Measurements from ENCODE around the gene ATG7. TPM values are rescaled to one million over a fixed set of nuclear protein-coding genes. Genes with fewer than 3 reads are reported as not detected.

Gene ATG7
- total and polyA plus RNA-seq, 10 of the 15 experiments (the other 5 are each of a cell fraction or from before 2014, with no cell fraction given), result 13.5 to 49.5 (median 26.4) TPM

DNA sequence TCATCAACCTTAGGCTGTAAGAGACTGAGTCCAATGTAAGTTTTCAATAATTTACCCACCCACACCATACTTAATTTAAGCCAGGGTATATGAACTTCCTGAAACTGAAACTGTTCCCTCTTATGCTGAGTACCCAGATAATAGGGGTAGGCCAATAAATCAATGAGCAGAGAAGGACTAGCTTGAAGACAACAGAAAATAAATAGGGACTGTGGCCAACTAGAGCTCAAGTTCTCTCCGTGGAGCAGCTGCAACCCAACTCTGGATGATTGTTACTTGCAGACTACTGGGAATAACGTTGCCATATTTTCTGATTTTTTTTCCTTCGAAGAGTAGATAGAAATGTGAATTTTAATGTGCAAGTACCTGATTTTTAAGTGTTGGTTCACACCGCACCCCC is 128.0 kb downstream of the ATG7 start:
- FAIRE-seq (no peak), DNase-seq (ENCODE audit: low read depth, low spot score) (no peak), ATAC-seq (no peak)
- no peak for TF ChIP-seq SMAD5 (IDR thresholded peaks at IDR 0.05; ENCODE audit: low read depth)
- TF ChIP-seq, protein P1, sequence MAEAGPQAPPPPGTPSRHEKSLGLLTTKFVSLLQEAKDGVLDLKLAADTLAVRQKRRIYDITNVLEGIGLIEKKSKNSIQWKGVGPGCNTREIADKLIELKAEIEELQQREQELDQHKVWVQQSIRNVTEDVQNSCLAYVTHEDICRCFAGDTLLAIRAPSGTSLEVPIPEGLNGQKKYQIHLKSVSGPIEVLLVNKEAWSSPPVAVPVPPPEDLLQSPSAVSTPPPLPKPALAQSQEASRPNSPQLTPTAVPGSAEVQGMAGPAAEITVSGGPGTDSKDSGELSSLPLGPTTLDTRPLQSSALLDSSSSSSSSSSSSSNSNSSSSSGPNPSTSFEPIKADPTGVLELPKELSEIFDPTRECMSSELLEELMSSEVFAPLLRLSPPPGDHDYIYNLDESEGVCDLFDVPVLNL (IDR thresholded peaks at IDR 0.05; ENCODE audit: low read depth, low read length), result no peak
- no peak for TF ChIP-seq KLF5 (IDR thresholded peaks at IDR 0.05; ENCODE audit: partially characterized antibody)
- no peak for TF ChIP-seq FOXM1 (IDR thresholded peaks at IDR 0.05; ENCODE audit: low read depth, low read length)
- TF ChIP-seq, protein P2, sequence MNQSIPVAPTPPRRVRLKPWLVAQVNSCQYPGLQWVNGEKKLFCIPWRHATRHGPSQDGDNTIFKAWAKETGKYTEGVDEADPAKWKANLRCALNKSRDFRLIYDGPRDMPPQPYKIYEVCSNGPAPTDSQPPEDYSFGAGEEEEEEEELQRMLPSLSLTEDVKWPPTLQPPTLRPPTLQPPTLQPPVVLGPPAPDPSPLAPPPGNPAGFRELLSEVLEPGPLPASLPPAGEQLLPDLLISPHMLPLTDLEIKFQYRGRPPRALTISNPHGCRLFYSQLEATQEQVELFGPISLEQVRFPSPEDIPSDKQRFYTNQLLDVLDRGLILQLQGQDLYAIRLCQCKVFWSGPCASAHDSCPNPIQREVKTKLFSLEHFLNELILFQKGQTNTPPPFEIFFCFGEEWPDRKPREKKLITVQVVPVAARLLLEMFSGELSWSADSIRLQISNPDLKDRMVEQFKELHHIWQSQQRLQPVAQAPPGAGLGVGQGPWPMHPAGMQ (IDR thresholded peaks at IDR 0.05; ENCODE audit: borderline replicate concordance), result no peak
- TF ChIP-seq CBFB (IDR thresholded peaks at IDR 0.05; ENCODE audit: low read depth), result no peak
- no peak for TF ChIP-seq ASH2L (IDR thresholded peaks at IDR 0.05; ENCODE audit: borderline replicate concordance, low read depth)
- POLR2A ChIA-PET, result no interaction called here
- no peaks in the 10 kb centered on the region for H3K79me2 ChIP-seq (ENCODE audit: control insufficient read depth, insufficient read depth, low read length)
- in situ Hi-C loops (cut with MboI) (no loop called here), intact Hi-C loops (cut with micrococcal nuclease; ENCODE audit: unreplicated experiment) (no loop called here)
- H2AFZ ChIP-seq (ENCODE audit: control insufficient read depth, low read depth, low read length), result no peak overlapping the region
- CTCF ChIA-PET, result interaction anchor here (1.2 kb wide), 1 partner anchor 251 kb away, joined by 3 read pairs; no protein-coding TSS in a partner anchor
- no peak overlapping the region for H3K4me3 ChIP-seq
- no peak overlapping the region for H3K4me2 ChIP-seq (ENCODE audit: control insufficient read depth, insufficient read depth)
- no peak overlapping the region for H3K9ac ChIP-seq (ENCODE audit: control insufficient read depth, insufficient read depth, low read length)
- H4K20me1 ChIP-seq (ENCODE audit: control insufficient read depth, insufficient read depth), result no peaks in the 10 kb centered on the region
- no peaks in the 10 kb centered on the region for H3K36me3 ChIP-seq (ENCODE audit: control insufficient read depth in 2 of 2, insufficient read depth in 2 of 2, low read length in 1 of 2)
- SMC1A ChIA-PET (ENCODE audit: uncharacterized antibody, unreplicated experiment), result interaction anchor here (1.3 kb wide), 1 partner anchor 10 kb away, joined by 4 read pairs; no protein-coding TSS in a partner anchor
- 74% methylated on average over 4 of the region's 4 CpGs for WGBS (ENCODE audit: insufficient coverage, insufficient replicate concordance, low lambda C conversion rate, missing lambda C conversion rate)
- no peak overlapping the region for H3K27ac ChIP-seq (ENCODE audit: control insufficient read depth, insufficient read depth)
- RAD21 ChIA-PET (ENCODE audit: unreplicated experiment), result no interaction called here
- H3K27me3 ChIP-seq (replicated peaks in 1 of 2; ENCODE audit: control insufficient read depth in 2 of 2, insufficient read depth in 2 of 2, low read length in 1 of 2), result no peaks in the 10 kb centered on the region
- H3K4me1 ChIP-seq (ENCODE audit: control insufficient read depth, insufficient read depth, low read length), result no peaks in the 10 kb centered on the region
- H3K9me3 ChIP-seq (replicated peaks; ENCODE audit: control insufficient read depth, insufficient read depth, low read length), result peaks cover 2% of the 10 kb centered on the region; the same call in 2 of the 3 replicates
- BruUV-seq (replicated peaks), result no TSS peak
